HG03520 (cell line): ENCODE data around the gene C17orf114.
"Not testable (repeated sequence)": the region's sequence is repeated elsewhere in the genome, so short reads cannot be mapped to it uniquely, and the experiment has no call there.

ENCODE experiments used
- ATAC-seq: cut with Tn5 transposase; IDR thresholded peaks from one replicate; pipeline ENCODE4 v1.9.1; 2021; ENCODE audit warnings: mild to moderate bottlenecking, moderate library complexity; ENCODE audit not compliant: unreplicated experiment

C17orf114 gene

GRCh38 chr17:4802228-4802627, at the start of gene C17orf114:
Gene C17orf114 (minus strand): TSS chr17:4802328.
- no peak for ATAC-seq

GRCh38 chr17:4851084-4851483, 49.0 kb upstream of the C17orf114 start:
- ATAC-seq, result no peak

- ATAC-seq, result no peak
These were observed 48.1 kb upstream of the C17orf114 start for GRCh38 chr17:4850246-4850645.

- no peak for ATAC-seq
These were observed 46.9 kb upstream of the C17orf114 start for GRCh38 chr17:4849011-4849536.

- no peak for ATAC-seq
These were observed 44.7 kb upstream of the C17orf114 start for GRCh38 chr17:4846635-4847390.

GRCh38 chr17:4845118-4845517, 43.0 kb upstream of the C17orf114 start:
- no peak for ATAC-seq

GRCh38 chr17:4843321-4844000, 41.3 kb upstream of the C17orf114 start:
- no peak for ATAC-seq

GRCh38 chr17:4842376-4842775, 40.2 kb upstream of the C17orf114 start:
- ATAC-seq, result no peak

GRCh38 chr17:4840893-4841242, 38.7 kb upstream of the C17orf114 start:
- no peak for ATAC-seq

GRCh38 chr17:4839965-4840892, 38.1 kb upstream of the C17orf114 start:
- ATAC-seq, result no peak

GRCh38 chr17:4839221-4839620, 37.1 kb upstream of the C17orf114 start:
- ATAC-seq, result no peak

- ATAC-seq, result no peak
These were observed 36.2 kb upstream of the C17orf114 start for GRCh38 chr17:4838309-4838785.

- ATAC-seq, result no peak
These were observed 35.6 kb upstream of the C17orf114 start for GRCh38 chr17:4837471-4838308.

- no peak for ATAC-seq
These were observed 34.1 kb upstream of the C17orf114 start for GRCh38 chr17:4836221-4836620.

GRCh38 chr17:4834681-4835020, 32.5 kb upstream of the C17orf114 start:
- no peak for ATAC-seq

- no peak for ATAC-seq
These were observed 32.0 kb upstream of the C17orf114 start for GRCh38 chr17:4833941-4834680.

- peak; percentile 91 for ATAC-seq
These were observed 31.2 kb upstream of the C17orf114 start, which contains the start of gene MINK1 for GRCh38 chr17:4833178-4833940. Gene MINK1 (plus strand): TSS chr17:4833340. CDS start chr17:4833584, 244 bp downstream.

GRCh38 chr17:4832829-4833177, 30.7 kb upstream of the C17orf114 start:
- not testable (repeated sequence) for ATAC-seq

GRCh38 chr17:4827399-4827798, 25.3 kb upstream of the C17orf114 start:
- ATAC-seq, result no peak
